Esophagus squamous epithelium (tissue), 5 donors: ENCODE data around the gene HDAC10. TPM values are rescaled to one million over a fixed set of nuclear protein-coding genes. Genes with fewer than 3 reads are reported as not detected.
A peak's percentile ranks its signal among the peaks of the same experiment; 100 is the strongest.

Experiments used
- DNase-seq: peaks from one replicate; lab custom pipeline; 2025; lab: John Stamatoyannopoulos, UW
- H3K27ac ChIP-seq, 4 donors: fragments of 200-600 bp; sonication (generic); one replicate each; pipeline ENCODE4 v1.5.1; 2016 to 2019; ENCODE audit warnings: mild to moderate bottlenecking in 1 of 4
- H3K27me3 ChIP-seq, 4 donors: fragments of 200-600 bp; sonication (generic); 1 replicate in 3 of 4; 2 replicates in 1 of 4; pipeline versions ENCODE4 v1.5.1 to v1.6.0; 2017 to 2021; ENCODE audit warnings: antibody characterized with exemption in 1 of 4
- H3K36me3 ChIP-seq, 3 donors: fragments of 200-600 bp; sonication (generic); one replicate each; pipeline ENCODE4 v1.5.1; 2016 to 2019
- H3K4me1 ChIP-seq, 3 donors: fragments of 200-600 bp; sonication (generic); one replicate each; pipeline ENCODE4 v1.5.1; 2017 to 2019
- H3K4me3 ChIP-seq, 4 donors: fragments of 200-600 bp; sonication (generic); 1 replicate in 3 of 4; 2 replicates in 1 of 4; pipeline ENCODE4 v1.5.1; 2016 to 2019; ENCODE audit warnings: mild to moderate bottlenecking in 2 of 4, moderate library complexity in 1 of 4
- H3K9me3 ChIP-seq, 3 donors: fragments of 200-600 bp; sonication (generic); one replicate each; pipeline ENCODE4 v1.5.1; 2016 to 2019
- CTCF ChIP-seq, 6 experiments: fragments of 450-650 bp in 4 of 6; fragments of 200-600 bp in 2 of 6; sonication (generic) in 2 of 6; IDR thresholded peaks; one replicate each; pipeline ENCODE4 v1.5.1; 2016 to 2019; ENCODE audit warnings: antibody characterized with exemption in 6 of 6, mild to moderate bottlenecking in 4 of 6, moderate library complexity in 4 of 6
- POLR2A ChIP-seq, 4 donors: fragments of 450-650 bp; IDR thresholded peaks; one replicate each; pipeline ENCODE4 v1.6.1; 2017; ENCODE audit warnings: antibody characterized with exemption in 4 of 4, mild to moderate bottlenecking in 4 of 4, moderate library complexity in 3 of 4
- WGBS, 2 donors: methylation state at CpG; one replicate each; pipeline ENCODE4 v1.1.5; 2018; 5-methylcytosine and 5-hydroxymethylcytosine counted together
- intact Hi-C: fragments of 100-400 bp; cut with DNase I; formaldehyde crosslinking; loops from one replicate; pipeline ENCODE4 v1.15.0; 2022
- total RNA-seq, 4 donors: library from RNA; depleted of rRNA; stranded (reverse); fragments of >200 nt; gene quantifications; one replicate each; pipeline ENCODE4 v1.1.0, GENCODE V29; 2016
- donor health status: DM: yes; HTN: yes; CAD: no.

Gene HDAC10
- total RNA-seq, 4 donors from 2014 or later = 18.2 to 46.3 (median 35.6) TPM

GRCh38 chr22:50272044-50272802 lies 21.2 kb upstream of the HDAC10 start:
- Histone ChIP-seq H3K4me3 (peak overlapping the region in 3 of 4 donors; percentile 54 to 74 (median 62)), H3K36me3 (peaks cover 17 to 36% (median 18%) of the 10 kb centered on the region in 3 donors), H3K4me1 (peaks cover 37 to 87% (median 46%) of the 10 kb centered on the region in 3 donors), H3K9me3 (no peaks in the 10 kb centered on the region), H3K27me3 (peaks cover 0 to 11% (median 0%) of the 10 kb centered on the region in 4 donors), H3K27ac (peak overlapping the region in 2 of 4 donors; percentile 11 to 84)
- WGBS, 2 donors = 68 to 84% methylated on average over 5 to 10 of the region's 26 CpGs
- intact Hi-C loops = no loop called here
- DNase-seq = no peak
- TF ChIP-seq POLR2A (IDR thresholded peaks at IDR 0.05) (no peak), CTCF (IDR thresholded peaks at IDR 0.05) (no peak)

DNA sequence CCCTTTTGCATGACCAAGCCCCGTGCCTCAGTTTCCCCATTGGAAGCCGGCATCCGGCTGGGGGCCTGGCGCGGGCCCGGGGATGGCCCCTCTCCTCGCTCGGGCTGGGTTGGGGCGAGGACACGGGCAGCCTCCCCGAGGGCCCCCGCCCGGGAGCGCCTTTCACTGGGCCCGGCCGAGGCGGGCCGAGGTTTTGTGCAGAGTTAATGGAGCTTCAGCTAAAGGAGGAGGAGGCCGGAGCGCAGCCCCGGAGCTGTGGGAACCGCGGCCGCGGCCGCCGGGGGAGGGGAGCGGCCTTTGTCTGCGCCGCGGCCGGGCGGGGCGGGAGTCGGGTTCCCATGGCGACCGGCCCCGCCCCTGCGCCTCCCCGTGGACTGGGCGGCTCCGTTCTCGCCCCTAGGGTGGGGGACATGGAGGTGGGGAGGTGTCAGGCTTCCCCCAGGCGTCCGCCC lies 20.5 kb upstream of the HDAC10 start:
- no peak for DNase-seq
- Histone ChIP-seq H3K4me1 (peaks cover 41 to 84% (median 50%) of the 10 kb centered on the region in 3 donors), H3K9me3 (no peaks in the 10 kb centered on the region), H3K27me3 (peaks cover 0 to 14% (median 0%) of the 10 kb centered on the region in 4 donors), H3K36me3 (peaks cover 14 to 29% (median 17%) of the 10 kb centered on the region in 3 donors), H3K4me3 (peak overlapping the region; percentile 37 to 74 (median 58)), H3K27ac (peak overlapping the region in 3 of 4 donors; percentile 55 to 84 (median 80))
- TF ChIP-seq CTCF (IDR thresholded peaks at IDR 0.05) (peak in 4 of 6 experiments; percentile 9 to 39 (median 28)), POLR2A (IDR thresholded peaks at IDR 0.05) (no peak)
- WGBS, 2 donors = no CpG with 5 or more reads among the region's 45 CpGs
- intact Hi-C loops = no loop called here

DNA sequence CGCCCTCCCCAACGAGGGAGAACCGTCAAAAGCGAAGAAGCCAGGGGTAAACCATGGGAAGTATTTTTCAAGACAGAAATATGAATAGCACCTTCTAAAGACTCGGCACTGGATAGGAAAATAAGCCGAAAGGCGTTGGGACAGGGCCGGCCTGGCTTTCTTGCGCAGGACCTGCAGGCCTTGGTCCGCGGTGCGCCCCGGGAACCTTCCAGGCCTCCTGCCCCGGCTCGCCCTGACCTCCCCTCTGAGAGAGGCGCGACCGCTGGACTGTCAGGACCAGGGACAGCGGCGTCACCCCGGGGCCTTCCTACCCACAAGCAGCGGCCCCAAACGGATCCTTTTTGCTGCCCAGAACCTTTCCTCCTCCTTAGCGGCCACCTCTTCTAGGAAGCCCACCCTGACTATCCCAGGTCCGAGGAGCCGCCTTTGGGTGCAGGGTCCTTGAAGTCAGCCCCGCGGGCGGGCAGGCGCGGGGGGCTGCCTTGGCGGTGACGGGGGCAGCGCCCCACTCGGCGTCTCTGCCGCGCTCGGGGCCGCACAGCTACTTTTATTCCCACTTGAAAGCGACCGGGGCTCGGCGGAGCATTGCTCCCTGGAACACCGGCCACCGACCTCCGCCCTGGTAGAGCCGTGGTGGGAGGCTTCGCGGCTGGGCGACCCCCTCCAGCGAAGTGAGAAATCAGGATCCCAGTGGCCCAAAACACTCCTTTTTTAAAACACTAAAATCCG lies 19.8 kb upstream of the HDAC10 start:
- no peak for DNase-seq
- intact Hi-C loops = no loop called here
- Histone ChIP-seq H3K27me3 (peaks cover 0 to 17% (median 0%) of the 10 kb centered on the region in 4 donors), H3K4me1 (peaks cover 41 to 77% (median 50%) of the 10 kb centered on the region in 3 donors), H3K27ac (peak overlapping the region; percentile 40 to 84 (median 68)), H3K4me3 (peak overlapping the region; percentile 37 to 74 (median 58)), H3K9me3 (no peaks in the 10 kb centered on the region), H3K36me3 (peaks cover 8 to 22% (median 9%) of the 10 kb centered on the region in 3 donors)
- TF ChIP-seq POLR2A (IDR thresholded peaks at IDR 0.05) = no peak
- TF ChIP-seq CTCF (IDR thresholded peaks at IDR 0.05) = no peak
- WGBS, 2 donors = 1 to 6% methylated on average over 6 to 24 of the region's 53 CpGs

DNA sequence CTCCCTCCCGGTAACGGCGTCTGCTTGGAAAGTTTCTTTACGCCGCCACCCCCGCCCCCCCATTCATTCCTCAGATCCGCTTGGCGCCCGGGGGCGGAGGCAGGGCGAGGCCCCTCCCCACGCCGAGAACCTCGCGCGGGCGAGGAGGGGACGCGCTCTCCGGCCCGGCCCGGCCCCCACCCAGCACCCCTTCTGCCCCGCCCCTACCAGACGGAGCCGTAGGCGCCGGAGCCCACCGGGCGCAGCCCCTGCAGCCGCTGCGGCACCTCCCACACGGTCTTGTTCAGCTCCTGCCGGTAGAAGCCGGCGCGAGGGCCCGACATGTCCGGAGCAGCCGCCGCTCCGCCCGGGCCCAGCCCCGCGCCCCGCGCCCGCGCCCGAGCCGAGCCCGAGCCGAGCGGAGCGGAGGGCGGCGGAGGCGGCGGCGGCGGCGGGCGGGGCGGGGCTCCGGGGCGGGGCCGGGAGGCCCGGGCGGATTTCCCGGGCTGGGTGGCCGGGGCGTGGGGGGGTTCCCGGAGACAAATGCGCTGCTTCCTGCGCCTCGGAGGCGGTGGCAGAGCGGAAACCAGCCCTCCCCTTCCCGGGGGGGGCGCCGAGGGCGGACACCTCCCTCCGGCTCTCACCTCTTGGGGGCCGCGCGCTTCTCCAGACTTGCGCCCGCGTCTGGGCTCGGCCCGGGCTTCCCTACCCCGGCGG lies 19.1 kb upstream of the HDAC10 start, which contains the start of gene MAPK11:
Gene MAPK11 (minus strand): TSS at position 411 of the 696 bp plus-strand sequence. CDS start 88 bp downstream, at position 323.
- Histone ChIP-seq H3K36me3 (peaks cover 2 to 14% (median 3%) of the 10 kb centered on the region in 3 donors), H3K4me1 (peaks cover 41 to 70% (median 50%) of the 10 kb centered on the region in 3 donors), H3K9me3 (no peaks in the 10 kb centered on the region), H3K27ac (peak within 1 kb of the TSS; percentile 55 to 84 (median 76)), H3K27me3 (peaks cover 0 to 17% (median 0%) of the 10 kb centered on the region in 4 donors), H3K4me3 (peak within 1 kb of the TSS; percentile 37 to 74 (median 58))
- intact Hi-C loops = no loop called here
- no CpG with 5 or more reads among the region's 92 CpGs for WGBS, 2 donors
- no peak for DNase-seq
- TF ChIP-seq CTCF (IDR thresholded peaks at IDR 0.05) = no peak
- TF ChIP-seq POLR2A (IDR thresholded peaks at IDR 0.05) = no peak
